GM21723 (cell line): Measurements from ENCODE around the gene ADAMTS13.
"Not testable (repeated sequence)": the region's sequence is repeated elsewhere in the genome, so short reads cannot be mapped to it uniquely, and the experiment has no call there.

Experiments used
- ATAC-seq: cut with Tn5 transposase; IDR thresholded peaks from one replicate; pipeline ENCODE4 v1.9.1; 2021; ENCODE audit warnings: mild to moderate bottlenecking, moderate library complexity; ENCODE audit not compliant: unreplicated experiment

ADAMTS13 gene

DNA sequence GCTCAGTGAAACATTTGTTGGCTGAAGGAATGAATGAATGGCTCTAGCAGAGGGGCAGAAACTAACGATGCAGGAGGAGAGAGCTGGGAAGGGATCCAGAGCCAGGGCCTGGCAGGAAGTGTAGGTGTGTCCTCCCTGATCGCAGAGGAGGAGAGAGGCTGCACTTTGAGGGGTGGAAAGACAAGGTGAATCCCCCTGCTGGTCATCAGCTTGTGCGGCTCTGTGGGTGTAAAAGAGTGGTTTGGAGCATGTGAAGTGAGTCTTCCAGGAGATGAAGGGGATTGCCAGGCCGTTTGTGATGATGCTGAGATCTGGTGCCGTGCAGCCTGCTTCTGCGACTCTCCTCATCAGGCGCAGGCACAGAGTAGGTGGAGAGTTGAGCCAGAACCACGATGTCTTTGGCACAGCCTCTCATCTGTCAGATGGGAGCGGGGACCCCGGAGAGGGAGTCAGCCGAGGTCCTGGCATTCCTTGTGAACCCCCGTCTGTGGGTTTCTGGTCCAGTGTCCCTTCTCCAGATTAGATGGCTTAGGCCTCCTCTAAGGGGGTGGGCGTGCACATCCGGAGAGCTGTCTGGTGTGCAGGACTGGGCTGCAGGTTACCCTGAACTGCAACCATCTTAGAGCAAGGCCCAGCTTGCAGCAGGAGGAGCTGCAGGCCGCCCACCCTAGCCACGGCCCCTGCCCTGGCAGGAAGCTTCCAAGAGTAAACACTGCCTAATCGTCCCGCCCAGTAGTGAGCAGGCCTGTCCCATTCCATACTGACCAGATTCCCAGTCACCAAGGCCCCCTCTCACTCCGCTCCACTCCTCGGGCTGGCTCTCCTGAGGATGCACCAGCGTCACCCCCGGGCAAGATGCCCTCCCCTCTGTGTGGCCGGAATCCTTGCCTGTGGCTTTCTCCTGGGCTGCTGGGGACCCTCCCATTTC is at the start of gene ADAMTS13:
Gene ADAMTS13, plus strand, starts transcription at position 753 of the 928 bp plus-strand sequence. Its CDS starts 77 bp downstream, at position 830.
- ATAC-seq = no peak

DNA sequence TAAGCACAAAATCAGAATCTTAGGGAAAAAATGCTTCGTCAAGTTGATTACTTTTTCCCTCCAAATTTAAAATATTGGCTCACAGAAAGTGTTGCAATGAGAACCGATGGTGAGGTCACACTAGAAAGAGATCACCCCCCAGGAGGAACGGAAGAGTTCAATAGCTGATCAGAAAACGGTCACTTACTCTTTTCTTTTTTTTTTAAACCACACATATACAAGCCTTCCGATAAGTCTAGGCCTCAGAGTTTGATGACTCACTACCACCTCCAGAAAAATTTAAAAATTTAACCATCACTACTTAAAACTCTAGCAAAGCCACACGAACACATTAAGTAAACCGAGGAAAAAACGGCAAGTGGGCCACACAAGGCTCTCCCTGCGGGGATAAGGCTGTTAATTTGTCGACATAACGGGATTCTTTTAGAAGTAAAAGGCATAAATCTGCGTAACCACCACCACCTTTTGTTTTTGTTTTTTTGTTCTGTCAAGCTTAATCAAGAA is 47.5 kb upstream of the ADAMTS13 start:
- no peak for ATAC-seq

DNA sequence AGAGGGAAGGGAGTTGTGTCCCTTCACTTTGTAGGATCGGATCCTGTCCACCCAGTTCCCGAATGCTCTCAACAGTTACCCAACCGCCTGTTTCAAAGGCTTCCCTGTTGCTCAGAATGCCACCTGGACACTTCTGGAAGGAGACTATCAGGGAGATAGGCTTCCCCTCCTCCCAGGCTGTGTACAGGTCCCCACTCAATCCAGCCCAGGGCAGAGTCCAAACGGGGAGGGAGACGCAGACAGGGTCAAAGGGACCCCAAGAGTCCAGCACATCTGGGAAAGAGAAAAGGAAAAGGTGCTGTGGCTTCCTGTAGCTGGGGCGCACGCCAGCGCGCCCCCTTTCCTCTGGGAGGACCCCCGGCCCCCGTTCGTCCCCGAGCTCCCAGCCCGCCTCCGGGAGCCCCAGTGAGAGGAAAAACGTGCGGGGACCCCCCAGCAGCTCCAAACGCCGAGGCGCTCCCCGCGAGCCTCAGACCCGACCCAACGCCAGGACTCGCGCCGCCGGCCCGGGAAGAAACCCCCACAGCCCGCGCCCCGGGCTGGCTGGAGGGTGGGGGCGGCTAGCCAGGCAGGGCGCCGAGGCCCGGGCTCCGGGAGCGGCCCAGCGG is 46.9 kb upstream of the ADAMTS13 start:
- peak; percentile 23 for ATAC-seq

DNA sequence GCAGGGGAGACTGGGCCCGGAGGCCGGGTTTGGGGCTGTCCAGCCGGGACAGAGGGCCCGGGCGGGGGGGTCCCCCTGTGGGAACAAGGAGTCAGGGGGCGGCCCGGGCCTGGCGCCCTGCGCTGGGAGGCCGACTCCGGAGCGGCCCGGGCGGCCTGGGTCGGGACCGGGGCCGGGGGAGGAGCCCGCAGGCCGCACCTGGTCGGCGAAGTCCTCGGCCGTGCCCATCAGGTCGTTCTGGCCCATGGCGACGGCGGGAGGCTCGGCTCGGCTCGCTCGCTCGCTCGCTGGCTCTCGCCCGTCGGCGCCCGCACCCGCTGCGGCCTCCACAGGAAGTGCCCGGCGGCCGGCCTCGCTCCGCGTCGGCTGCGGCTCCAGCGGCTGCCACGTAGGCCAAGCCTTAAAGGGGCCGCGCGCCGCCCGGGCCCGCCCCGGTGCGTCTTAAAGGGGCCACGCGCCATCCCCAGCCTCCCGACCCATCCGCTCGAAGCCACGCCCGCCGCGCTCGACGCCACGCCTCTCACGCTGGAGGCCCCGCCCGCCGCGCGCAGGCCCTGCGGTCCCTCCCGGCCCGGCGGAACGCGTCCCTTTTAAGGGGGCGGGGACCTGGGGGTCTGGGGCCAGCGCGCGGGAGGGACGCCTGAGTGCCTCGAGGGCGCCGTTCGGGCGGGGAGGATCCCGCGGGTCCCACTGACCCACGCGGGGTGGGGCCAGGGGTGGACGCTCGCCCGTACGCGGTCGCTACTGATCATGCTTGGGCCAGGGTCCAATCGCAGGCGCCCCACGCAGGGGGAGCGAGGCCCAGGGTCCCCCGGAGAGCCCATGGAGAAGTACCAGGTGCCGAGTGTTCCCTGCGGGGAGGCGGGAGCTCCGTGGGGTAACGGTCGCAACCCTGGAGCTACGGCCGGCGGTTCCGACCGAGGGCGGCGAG is 46.2 kb upstream of the ADAMTS13 start, which contains the start of the genes STKLD1 and SURF4:
Gene STKLD1, plus strand, starts transcription at position 643 of the 931 bp plus-strand sequence. Its CDS starts 108 bp downstream, at position 751.
Gene SURF4, minus strand, starts transcription at position 337 of the 931 bp plus-strand sequence. Its CDS starts 91 bp downstream, at position 246.
- peak; percentile 85 for ATAC-seq

DNA sequence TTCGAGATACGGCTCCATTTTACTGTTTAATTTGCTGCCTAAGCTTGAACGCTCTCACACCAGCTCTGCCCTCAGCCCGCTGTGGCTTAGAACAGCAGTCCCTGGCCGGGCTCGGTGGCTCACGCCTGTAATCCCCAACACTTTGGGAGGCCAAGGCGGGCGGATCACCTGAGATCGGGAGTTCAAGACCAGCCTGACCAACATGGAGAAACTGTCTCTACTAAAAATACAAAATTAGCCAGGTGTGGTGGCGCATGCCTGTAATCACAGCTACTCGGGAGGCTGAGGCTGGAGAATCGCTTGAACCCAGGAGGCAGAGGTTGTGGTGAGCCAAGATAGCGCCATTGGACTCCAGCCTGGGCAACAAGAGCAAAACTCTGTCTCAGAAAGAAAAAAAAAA is 44.9 kb upstream of the ADAMTS13 start:
- not testable (repeated sequence) for ATAC-seq

DNA sequence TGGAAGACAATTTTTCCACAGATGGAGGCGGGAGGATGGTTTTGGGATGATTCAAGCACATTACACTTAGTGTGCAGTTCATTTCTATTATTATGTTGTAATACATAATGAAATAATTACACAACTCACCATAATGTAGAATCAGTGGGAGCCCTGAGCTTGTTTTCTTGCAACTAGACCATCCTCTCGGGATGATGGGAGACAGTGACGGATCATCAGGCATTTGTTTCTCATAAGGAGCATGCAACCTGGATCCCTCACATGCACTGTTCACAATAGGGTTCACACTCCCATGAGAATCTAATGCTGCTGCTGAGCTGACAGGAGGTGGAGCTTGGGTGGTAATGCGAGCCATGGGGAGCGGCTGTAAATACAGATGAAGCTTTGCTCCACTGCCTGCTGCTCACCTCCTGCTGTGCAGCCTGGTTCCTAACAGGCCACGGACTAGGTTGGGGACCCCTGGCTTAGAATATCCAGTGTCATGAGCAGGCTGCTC is 44.4 kb upstream of the ADAMTS13 start:
- ATAC-seq = no peak

DNA sequence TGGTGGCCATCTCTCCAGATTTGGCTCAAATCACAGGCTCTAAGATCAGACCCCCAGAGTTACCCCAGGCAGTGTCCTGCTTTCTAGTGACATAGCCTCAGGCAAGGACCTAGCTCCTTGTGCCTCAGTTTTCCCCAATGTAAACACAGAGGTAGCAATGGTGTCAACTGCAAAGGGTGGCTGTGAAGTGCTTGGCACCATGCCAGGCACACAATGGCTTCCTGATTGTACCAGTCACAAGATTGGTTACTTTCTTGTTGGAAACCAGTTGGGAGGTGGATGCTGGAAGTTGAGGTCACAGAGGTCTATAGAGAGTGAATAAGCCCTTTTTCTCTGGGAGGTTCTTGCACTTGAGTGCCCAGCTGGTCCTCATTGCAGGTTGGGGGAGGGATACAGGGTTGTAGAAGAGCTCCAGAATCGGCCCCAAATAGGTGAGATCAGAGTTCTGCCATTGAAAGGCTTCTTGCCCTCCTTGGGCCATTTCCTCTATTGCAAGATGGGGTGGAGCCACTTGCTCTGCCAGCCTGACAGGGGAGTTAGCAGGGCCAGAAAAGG is 43.7 kb upstream of the ADAMTS13 start:
- no peak for ATAC-seq

DNA sequence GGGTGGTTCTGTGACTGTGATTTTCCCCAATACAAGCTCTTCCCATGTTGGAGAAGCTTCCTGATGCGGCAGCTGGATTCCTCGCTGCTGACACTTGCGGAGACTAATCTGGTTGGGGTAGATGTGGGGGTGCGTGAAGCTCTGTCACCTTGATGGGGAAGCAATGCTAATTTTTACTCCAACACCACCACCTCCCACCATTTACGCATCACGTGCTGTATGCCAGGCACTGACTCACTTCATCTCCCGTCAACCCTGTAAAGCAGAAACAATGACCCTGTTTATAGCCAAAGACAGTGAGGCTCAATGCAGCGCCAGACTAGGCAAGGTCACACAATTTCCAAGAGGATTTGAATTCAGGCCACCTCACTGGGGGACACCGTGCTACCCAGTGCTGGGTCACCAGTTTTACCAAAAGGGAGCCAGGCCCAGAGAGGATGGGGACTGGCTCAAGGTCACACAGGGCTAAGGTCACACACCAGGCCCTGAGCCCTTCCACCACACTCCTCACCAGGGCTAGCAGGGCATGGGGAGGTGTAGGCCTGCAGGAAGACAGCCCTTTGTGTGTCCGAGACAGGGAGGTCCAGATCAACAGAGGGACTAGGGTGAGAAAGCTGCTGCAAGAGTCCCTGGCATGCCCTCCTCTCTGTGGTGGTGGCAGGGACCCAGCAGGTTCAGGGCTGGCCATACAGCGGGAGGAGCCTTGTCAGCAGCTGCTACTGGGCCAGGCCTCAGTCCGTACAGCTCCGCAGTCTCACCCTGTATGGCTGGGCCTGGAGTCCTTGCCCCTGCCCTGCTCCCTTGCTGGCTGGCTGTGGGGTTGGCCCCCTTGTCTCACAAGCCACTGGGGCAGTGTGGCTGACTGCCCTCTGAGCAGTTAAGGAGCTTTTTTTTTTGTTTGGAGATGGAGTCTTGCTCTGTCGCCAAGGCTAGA is 42.7 kb upstream of the ADAMTS13 start:
- ATAC-seq = no peak

DNA sequence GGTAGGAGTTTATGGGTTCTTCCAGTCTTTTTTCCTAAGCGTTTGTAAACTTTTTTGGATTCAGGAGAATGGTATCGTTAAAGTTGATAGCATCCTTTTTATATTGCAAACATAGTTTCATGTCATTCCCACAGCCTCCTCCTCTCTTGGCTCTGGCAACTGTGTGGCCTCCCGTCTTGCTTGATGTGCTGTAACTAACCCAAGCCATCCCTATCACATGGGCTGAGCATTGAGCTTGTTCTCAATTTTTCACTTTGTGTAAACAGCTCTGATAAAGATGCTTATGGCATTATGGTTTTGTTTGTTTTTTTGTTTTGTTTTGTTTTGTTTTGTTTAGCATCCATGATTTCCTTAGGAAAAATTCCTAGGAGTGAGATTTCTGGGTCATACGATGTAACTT is 41.4 kb upstream of the ADAMTS13 start:
- no peak for ATAC-seq

DNA sequence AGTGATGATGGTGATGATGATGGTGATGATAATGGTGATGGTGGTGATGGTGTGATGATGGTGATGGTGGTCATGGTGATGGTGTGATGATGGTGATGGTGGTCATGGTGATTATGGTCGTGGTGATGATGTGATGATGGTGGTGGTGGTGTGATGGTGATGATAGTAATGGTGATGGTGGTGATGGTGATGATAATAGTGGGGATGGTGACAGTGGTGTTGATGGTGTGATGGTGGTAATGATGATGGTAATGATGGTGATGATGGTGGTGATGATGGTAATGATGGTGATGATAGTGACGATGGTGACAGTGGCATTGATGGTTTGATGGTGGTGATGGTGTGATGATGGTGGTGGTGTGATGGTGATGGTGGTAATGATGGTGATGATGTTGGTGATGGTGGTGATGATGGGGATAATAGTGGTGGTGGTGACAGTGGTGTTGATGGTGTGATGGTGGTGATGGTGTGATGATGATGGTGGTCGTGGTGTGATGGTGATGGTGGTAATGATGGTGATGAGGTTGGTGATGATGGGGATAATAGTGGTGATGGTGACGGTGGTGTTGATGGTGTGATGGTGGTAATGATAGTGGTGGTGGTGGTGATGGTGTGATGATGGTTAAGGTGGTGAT is 39.5 kb upstream of the ADAMTS13 start:
- ATAC-seq = no peak

DNA sequence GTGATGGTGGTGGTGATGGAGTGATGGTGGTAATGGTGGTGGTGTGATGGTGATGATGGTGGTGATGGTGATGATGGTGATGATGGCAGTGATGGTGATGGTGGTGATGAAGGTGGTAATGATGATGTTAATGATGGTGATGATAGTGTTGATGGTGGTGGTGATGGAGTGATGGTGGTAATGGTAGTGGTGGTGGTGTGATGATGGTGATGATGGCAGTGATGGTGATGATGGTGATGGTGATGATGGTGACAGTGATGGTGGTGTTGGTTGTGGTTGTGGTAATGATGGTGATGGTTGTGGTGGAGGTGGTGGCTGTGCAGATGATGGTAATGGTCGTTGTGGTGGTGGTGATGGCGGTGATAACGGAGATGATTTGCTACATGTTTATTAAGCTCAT is 38.7 kb upstream of the ADAMTS13 start:
- no peak for ATAC-seq

DNA sequence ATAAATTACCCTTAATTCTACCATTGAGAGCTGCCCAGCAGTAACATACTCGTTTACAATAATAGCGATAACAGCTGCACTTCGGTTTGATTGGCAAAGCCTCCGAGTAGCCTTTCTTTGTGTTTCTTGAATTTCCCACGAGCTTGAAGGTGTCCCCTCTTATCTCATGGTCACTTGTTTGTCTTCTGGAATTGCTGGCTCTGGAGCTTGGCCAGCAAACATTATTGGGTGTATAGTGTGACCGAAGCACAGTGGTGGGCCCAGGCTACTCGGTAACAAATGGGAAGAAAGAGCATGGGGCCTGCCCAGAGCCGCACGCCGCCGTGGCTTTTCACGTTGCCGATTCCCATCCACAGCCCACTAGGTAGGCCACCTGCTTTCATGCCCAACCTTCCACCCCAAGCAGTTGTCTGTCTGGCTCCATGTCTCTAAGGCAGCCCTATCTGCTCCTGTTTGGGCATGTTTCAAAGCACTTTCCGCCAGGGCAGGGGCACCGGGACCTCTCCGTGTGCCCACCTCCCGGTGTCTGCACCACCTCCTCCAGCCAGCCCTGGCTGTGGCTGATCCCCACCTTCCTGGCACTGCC is 37.3 kb upstream of the ADAMTS13 start:
- ATAC-seq = no peak

DNA sequence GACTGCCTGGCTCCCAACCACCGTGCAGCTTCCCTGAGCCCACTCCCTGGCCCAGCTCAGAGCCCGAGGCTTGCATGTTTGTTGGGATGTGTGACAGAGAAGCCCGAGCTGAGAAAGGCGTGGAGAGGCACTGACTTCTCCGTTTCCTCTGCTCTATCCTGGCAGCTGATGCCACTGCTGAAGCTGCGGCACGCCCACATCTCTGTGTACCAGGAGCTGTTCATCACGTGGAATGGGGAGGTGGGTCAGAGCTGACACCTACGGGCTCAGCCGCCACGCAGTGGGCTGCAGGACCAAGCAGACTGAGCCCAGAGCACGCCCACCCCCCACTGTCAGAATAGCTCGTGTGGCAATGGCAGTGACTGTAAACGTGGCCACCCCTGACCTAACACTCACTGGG is 36.7 kb upstream of the ADAMTS13 start:
- no peak for ATAC-seq

DNA sequence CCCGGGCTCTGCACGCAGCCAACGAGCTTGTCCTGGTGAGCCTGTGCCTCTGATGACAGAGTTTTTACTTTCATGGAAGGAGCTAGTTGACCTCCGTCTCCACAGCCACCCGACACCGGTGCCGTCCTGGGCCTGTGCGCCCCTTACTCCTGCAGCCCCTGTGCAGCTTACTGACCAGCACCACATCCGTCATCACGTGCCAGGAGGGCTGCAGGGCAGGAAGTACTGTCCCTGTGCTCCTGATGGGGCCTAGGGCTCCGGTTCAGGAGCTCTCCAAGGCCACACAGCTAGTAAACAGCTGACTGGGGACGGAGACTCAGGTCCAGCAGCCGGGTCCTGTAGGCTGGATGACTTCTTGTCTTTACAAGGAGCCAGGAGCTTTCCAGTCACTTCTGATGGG is 35.8 kb upstream of the ADAMTS13 start:
- no peak for ATAC-seq

DNA sequence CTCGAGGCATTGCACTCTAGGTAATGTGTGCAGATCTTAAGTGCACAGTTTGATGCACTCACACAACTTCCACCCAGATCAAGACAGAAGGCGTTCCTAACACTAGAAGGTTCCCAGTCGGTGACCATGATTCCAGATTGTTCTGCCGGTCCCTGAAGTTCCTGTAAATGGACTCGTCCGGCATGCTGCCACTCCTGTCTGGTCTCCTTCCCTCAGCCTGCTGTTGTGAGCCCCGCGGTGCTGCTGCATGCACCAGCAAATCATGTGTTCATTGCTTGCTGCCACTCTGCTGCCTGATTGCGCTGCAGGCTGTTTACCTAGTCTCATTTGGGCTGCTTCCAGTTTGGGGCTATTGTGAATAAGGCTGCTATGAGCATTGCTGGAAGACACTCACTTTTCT is 34.5 kb upstream of the ADAMTS13 start:
- no peak for ATAC-seq

DNA sequence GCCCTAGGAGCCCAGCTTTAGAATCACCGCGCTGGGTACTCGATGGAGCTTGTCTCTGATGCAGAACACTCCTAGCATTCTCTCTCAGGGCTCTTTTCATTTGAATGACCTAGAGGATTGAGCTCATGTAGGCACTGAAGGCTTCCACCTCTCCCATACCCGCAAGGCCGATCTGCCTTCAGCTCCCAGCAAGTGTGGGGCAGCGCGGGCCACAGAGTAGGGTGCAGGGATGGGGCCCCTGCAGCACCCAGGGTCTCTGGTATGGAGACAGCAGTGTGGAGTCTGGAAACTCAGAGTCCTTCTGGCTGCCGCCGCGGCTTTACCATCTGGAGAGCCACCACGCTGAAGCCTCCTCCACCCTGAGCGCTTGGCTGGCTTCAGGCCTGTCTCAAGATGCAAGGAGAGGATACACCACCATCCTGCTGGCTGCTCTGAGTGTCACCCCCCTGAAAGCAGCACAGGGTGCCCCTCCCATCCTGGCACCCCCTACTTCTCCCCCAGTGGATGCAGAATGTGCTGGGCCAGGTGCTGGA is 33.1 kb upstream of the ADAMTS13 start:
- no peak for ATAC-seq

DNA sequence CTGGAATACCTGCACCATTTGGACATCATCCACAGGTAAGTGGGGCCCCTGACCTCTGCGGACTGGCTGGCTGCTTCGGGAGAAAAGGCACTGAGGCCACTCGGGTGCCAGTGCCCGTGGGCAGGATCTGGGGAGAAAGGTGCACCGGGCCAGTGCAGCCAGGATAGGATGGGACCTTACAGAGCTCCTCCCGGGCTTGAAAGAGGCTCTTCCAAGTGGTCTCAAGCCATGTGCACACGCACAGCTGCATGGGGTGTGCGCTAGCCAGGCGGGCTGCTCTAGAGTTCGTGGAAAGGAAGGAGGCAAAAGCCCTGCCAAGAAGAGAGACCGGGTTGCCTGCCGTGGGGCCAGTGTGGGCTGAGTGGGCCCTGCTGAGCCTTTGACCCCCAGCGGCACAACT is 32.6 kb upstream of the ADAMTS13 start:
- no peak for ATAC-seq

DNA sequence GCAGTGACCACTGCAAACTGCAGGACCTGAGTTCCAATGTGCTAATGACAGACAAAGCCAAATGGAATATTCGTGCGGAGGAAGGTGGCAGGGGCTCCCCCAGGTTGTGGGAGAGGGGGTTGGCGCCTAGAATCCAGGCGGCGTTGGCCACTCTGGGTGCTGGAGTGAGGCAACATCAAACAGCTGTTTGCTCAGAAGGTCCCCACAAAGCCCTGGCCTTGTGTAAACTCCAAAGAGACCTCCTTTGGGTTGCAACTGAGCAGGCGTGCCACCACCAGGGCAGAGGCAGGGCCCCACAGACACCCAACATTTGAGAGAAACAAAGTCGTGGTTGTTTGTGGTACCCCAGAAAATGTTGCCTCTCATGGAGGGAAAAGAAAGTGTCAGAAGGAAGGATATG is 31.5 kb upstream of the ADAMTS13 start:
- ATAC-seq = no peak
